NAMALWA (cell line): ENCODE data around the gene HHAT.

Experiments
- DNase-seq: peaks from one replicate; pipeline ENCODE4 v3.0.0-alpha.2; 2015; ENCODE audit warnings: low spot score

The HHAT gene

DNA sequence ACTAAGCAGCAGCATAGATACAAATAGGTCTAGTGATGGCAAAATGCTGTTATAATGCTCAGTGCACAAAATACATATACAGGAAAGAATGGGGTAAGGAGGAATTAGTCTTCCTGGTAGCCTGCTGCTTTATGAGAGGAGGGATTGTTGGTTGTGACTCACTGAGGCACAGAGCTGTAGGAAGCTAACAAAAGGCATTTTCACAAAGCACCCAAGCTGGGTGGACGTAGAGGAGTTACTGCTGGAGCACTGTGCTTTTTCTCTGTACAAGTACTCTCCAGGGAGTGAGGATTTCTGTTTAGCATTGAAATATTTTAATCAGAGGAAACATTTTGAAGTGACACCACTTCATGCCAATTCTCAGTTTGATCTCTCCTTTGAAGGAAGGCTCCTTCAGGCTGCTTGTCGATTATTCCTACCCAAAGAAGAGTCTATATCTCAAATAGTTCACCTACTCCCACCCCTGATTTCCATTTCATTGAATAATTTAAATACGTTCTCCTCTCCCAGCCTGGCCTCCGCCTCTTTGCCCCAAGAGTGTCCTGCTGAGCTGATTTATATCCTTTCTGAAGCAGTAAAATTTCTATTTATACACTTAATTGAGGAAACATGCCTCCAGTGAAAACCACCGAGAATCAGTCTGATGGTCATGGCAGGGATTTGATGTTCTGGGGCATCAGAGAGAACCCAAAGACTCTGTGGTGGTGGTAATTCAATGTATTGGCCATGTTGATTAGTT lies 271.9 kb downstream of the HHAT start:
- DNase-seq = no peak

- no peak for DNase-seq
Observed at GRCh38 chr1:210603123-210603522, 274.4 kb downstream of the HHAT start.

- DNase-seq = no peak
Observed at GRCh38 chr1:210605099-210605498, 276.4 kb downstream of the HHAT start.

GRCh38 chr1:210607361-210607760 lies 278.7 kb downstream of the HHAT start:
- no peak for DNase-seq

DNA sequence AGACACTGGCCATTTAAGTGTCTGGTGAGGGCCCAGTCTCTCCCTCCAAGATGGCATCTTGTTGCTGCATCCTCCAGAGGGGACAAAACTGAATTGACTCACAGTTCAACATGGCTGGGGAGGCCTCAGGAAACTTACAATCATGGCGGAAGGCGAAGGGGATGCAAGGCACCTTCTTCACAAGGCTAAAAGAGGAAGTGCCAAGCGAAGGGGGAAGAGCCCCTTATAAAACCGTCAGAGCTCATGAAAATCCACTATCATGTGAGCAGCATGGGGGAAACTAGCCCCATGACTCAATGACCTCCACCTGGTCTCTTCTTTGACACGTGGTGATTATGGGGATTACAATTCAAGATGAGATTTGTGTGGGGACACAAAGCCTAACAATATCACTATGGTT lies 280.1 kb downstream of the HHAT start:
- DNase-seq = peak; percentile 1

DNA sequence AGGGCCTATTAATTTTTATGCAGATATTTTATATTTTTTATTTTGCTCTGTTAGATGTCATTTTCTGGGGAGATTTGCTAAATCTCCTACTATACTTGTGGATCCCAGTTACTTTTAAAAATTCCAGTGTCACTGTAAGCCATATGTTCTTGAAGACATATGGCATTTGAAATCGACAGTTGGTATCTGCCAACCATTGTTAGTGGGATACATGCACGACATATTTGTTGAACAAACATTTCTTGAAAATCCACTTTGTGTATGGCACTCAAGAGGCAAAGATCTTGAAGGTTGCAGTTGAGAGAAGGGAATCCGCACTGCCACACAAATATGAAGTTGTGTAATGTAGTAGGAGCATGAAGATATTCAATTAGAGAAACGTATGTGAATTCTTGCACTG lies 287.7 kb downstream of the HHAT start:
- no peak for DNase-seq

DNA sequence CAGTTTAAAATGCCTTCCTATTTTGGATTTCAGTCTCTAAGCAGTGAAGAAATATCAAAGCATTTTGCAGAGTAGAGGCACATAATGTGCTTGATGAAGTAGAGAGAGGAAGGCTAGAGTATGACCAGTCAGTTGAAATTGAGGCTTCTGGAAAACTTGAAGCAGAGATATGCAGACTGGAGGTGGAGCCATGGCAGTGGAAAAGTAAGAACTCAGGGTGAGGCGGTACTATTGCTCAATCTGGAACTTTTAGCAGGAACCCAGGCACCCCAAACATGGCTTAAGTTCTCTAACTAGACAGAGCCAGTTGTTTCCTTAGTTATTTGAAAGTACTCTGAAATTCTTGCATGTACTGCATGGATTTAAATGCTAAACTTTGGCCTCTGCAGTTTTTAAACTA lies 288.6 kb downstream of the HHAT start:
- DNase-seq = no peak

- DNase-seq = no peak
Observed at GRCh38 chr1:210618369-210618768, 289.7 kb downstream of the HHAT start.

DNA sequence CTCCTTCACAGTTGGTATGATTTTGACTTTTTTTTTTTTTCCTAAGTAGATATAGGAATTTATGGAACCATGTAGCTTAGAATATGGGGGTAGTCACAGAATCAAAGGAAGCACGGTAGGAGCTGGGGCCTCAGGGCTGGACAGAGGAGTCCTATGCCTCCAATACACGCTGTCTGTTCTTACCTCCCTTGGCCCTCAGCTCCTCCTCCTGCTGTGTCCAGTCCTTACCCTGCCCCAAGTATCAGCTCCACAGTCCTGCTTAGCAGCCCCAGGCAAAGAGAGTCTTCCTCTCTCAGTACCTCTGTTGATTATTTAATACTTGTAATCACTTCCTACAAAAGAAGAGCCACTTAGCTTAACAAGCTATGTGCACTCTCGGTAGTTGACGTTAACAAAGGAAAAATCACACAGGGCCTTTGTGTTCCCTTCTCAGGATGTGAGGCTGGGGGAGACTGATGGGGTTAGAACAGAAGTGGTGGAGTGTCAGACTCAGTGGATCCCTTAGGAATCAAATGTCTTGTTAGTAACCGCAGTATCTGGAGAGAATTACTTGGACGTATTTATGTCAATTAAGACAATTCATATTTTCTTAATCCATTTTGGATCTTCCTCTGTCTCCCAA lies 292.3 kb downstream of the HHAT start:
- no peak for DNase-seq

- no peak for DNase-seq
Observed at GRCh38 chr1:210621712-210622111, 293.0 kb downstream of the HHAT start.

DNA sequence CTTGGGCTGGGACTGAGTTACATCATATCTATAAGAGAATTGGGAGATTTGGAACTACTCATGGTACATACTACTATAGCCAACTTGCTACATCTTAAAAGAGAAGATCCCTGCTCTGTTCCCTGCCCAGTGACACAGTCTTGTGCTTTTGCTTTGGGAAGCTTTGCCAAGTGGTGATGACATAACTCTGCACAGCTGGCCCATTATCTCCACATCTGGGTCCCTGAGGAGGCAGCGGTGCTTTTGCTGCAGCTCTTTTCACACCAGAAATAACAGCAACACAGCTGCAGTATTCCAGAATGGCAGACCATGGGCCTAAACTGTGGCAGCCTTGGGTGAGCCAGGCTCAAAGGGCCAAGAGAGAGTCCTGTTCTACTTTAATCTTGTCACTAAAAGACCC lies 296.0 kb downstream of the HHAT start:
- DNase-seq = no peak

DNA sequence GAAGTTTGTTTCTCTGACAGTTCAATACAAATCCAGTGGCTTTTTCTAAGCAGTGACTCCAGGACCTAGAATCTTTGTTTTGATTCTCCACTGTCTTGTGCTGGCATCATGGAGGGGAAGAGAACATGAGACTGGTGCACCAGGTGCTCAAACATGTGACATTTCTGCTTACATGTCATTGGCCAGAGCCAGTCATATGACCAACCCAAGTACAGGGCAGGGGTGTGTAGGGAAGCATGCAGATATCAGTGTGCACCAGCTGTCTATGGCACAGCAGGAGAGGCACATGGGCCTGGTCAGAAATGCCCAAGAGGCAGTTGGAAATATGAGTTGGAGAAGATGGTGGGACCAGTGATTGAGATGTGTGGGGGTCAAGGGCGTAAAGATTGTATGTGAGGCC lies 297.0 kb downstream of the HHAT start:
- peak; percentile 1 for DNase-seq

GRCh38 chr1:210626341-210626740 lies 297.6 kb downstream of the HHAT start:
- DNase-seq = no peak

- DNase-seq = no peak
Observed at GRCh38 chr1:210627755-210628154, 299.1 kb downstream of the HHAT start.

GRCh38 chr1:210629276-210629675 lies 300.6 kb downstream of the HHAT start:
- DNase-seq = no peak

DNA sequence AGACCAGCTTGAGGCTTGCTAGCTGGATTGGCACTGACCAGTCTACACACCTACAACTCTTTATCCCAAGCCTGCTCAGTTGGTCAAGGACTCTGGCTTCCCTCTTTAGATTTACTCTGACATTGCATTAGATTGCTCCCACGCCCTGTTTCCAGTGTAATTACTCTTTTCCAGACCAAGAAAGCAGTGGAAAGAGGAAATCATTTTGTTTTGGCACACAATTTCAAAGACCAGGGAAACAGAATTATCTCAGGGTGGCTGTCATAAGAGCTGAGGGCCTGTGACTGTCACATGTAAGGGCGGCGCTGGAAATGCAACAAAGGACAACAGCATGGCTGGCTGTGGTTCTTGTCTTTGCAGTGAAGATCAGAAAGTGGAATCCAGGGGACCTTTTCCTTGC lies 302.7 kb downstream of the HHAT start:
- DNase-seq = no peak

- DNase-seq = no peak
Observed at GRCh38 chr1:210633140-210633539, 304.4 kb downstream of the HHAT start.

DNA sequence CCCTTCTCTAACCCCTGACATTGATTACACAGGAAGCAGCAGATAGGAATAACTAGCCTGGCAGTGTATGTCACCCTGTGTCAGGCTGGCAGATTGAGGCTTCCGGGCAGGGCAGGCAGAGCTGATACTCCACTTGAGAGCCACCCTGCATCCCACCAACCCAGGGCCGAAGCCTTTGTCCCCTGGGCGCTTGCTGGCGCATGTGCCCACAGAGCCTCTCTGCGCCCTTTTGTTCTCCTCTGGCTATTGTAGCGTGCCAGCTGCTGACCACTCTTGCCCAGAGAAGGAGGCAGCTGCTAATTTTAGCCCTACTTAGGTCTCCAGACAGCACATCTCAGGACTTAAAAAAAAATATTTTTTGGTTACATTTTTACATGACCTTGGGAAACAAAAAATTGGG lies 304.9 kb downstream of the HHAT start:
- DNase-seq = no peak

GRCh38 chr1:210635108-210635507 lies 306.4 kb downstream of the HHAT start:
- no peak for DNase-seq

GRCh38 chr1:210641582-210641981 lies 312.9 kb downstream of the HHAT start:
- DNase-seq = no peak

- DNase-seq = no peak
Observed at GRCh38 chr1:210645582-210646257, 317.0 kb downstream of the HHAT start.

- DNase-seq = no peak
Observed at GRCh38 chr1:210646258-210646616, 317.5 kb downstream of the HHAT start.
